ENCODE data around the gene ALDH1A2. TPM values are rescaled to one million over a fixed set of nuclear protein-coding genes. Genes with fewer than 3 reads are reported as not detected.

ALDH1A2 gene
- total RNA-seq, 2 donors from 2014 or later: 4.3 to 37.5 TPM

DNA sequence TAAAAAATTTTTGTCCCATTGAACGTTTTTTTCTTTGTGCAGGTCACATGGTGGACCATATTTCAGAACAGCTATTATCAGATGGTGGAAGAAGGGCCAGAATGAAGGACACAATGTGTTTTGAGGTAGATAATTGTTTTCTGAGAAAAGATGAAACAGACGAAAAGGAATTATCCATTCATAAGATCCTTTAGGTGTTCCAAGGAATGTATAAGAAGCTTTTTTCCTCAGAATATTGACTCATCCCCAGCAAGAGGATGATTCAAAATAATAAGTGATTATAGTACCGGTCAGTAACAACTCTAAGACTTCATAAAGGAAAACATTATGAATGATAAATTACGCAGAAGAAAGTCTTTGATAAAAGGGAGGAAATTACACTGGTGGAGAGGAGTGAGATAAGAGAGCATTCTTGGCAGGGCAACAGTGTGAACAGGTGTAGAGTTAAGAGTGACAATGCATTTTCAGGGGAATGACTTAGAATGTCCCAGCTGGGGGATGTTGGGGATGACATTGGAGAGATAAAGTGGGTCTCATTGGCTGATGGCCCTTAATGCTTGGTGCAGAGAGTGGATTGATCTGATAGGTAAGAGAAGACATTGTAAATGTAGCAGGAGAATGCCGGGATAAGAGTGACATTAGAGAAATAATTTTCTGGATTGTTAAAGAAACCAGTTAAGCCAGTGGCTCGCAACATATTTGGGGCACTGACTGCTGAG lies 45.6 kb upstream of the ALDH1A2 start:
- no peaks in the 10 kb centered on the region for H3K27me3 ChIP-seq (replicated peaks; ENCODE audit: insufficient read depth)
- H3K27ac ChIP-seq: no peak overlapping the region
- ATAC-seq (ENCODE audit: insufficient number of reproducible peaks, low FRiP score, low read depth) (no peak), DNase-seq (ENCODE audit: low spot score) (no peak)
- no peaks in the 10 kb centered on the region for H3K9me3 ChIP-seq
- H3K4me3 ChIP-seq: no peak overlapping the region
- H3K4me1 ChIP-seq (ENCODE audit: control insufficient read depth in 1 of 2, low read depth in 2 of 2): no peaks in the 10 kb centered on the region
- TF ChIP-seq, protein P1, sequence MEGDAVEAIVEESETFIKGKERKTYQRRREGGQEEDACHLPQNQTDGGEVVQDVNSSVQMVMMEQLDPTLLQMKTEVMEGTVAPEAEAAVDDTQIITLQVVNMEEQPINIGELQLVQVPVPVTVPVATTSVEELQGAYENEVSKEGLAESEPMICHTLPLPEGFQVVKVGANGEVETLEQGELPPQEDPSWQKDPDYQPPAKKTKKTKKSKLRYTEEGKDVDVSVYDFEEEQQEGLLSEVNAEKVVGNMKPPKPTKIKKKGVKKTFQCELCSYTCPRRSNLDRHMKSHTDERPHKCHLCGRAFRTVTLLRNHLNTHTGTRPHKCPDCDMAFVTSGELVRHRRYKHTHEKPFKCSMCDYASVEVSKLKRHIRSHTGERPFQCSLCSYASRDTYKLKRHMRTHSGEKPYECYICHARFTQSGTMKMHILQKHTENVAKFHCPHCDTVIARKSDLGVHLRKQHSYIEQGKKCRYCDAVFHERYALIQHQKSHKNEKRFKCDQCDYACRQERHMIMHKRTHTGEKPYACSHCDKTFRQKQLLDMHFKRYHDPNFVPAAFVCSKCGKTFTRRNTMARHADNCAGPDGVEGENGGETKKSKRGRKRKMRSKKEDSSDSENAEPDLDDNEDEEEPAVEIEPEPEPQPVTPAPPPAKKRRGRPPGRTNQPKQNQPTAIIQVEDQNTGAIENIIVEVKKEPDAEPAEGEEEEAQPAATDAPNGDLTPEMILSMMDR (IDR thresholded peaks at IDR 0.05): no peak
- no peaks in the 10 kb centered on the region for H3K36me3 ChIP-seq

DNA sequence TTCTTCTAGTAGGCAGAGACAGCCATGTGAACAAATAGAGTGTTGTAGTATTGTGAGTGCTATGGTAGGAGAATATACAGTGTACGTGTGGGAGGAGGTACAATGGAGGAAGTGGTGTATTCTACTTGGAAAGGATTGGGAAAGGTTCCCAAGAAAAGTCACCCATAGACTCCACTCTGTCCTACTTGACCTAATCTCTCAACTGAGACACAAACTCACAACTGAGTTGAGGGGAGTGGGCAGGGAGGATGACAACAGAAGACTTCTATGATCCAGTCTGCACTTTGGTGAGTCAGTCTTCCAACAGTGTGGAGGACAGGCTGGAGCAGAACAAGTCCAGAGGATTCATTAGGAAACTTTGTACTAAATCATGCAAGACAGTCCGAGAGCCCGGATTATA lies 43.9 kb upstream of the ALDH1A2 start:
- H3K36me3 ChIP-seq: no peaks in the 10 kb centered on the region
- DNase-seq (ENCODE audit: low spot score) (no peak), ATAC-seq (ENCODE audit: insufficient number of reproducible peaks, low FRiP score, low read depth) (no peak)
- no peak overlapping the region for H3K27ac ChIP-seq
- H3K4me1 ChIP-seq (ENCODE audit: control insufficient read depth in 1 of 2, low read depth in 2 of 2): no peaks in the 10 kb centered on the region
- no peaks in the 10 kb centered on the region for H3K27me3 ChIP-seq (replicated peaks; ENCODE audit: insufficient read depth)
- TF ChIP-seq, protein P1 (IDR thresholded peaks at IDR 0.05): no peak
- no peak overlapping the region for H3K4me3 ChIP-seq
- H3K9me3 ChIP-seq: no peaks in the 10 kb centered on the region

DNA sequence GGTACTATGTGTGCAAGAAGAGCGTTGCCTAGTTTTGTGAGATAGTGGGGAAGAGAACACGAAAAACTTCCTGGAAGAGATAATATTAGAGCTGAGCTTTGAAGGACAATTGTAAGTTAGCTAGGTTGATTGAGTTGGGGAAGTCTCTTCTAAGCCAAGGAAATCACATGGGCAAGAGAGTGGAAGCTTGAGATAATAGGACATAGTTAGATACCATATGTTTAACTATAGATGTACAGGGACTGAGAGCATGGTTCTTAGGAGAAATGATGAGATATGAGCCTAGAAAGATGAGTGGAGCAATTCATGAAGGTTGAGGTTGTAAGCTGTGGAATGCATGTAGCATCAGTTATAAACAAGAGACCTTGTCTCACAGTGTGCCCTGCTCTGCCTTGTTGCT lies 42.6 kb upstream of the ALDH1A2 start:
- H3K36me3 ChIP-seq: no peaks in the 10 kb centered on the region
- no peaks in the 10 kb centered on the region for H3K4me1 ChIP-seq (ENCODE audit: control insufficient read depth in 1 of 2, low read depth in 2 of 2)
- H3K27ac ChIP-seq: no peak overlapping the region
- DNase-seq (ENCODE audit: low spot score): no peak
- ATAC-seq (ENCODE audit: insufficient number of reproducible peaks, low FRiP score, low read depth): no peak
- H3K4me3 ChIP-seq: no peak overlapping the region
- H3K27me3 ChIP-seq (replicated peaks; ENCODE audit: insufficient read depth): no peaks in the 10 kb centered on the region
- H3K9me3 ChIP-seq: no peaks in the 10 kb centered on the region
- TF ChIP-seq, protein P1 (IDR thresholded peaks at IDR 0.05): no peak

DNA sequence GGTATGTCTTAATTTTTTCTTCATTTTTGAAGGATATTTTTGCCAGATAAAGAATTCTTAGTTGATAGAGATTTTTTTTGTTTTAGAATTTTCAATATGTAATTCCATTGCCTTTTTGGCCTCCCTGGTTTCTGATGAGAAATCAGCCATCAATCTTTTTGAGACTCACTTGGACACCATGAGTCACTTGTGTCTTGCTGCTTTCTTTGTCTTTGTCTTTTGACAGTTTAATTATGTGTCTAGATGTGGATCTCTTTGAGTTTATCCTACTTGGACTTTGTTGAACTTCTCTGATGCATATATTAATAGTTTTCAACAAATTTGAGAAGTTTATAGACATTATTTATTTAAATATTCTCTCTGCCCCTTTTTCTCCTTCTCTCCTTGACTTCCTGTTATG lies 38.0 kb upstream of the ALDH1A2 start:
- H3K27me3 ChIP-seq (replicated peaks; ENCODE audit: insufficient read depth): no peaks in the 10 kb centered on the region
- H3K36me3 ChIP-seq: no peaks in the 10 kb centered on the region
- H3K27ac ChIP-seq: no peak overlapping the region
- H3K4me3 ChIP-seq: no peak overlapping the region
- no peak for ATAC-seq (ENCODE audit: insufficient number of reproducible peaks, low FRiP score, low read depth)
- DNase-seq (ENCODE audit: low spot score): no peak
- TF ChIP-seq, protein P1 (IDR thresholded peaks at IDR 0.05): no peak
- H3K4me1 ChIP-seq (ENCODE audit: control insufficient read depth in 1 of 2, low read depth in 2 of 2): no peaks in the 10 kb centered on the region
- no peaks in the 10 kb centered on the region for H3K9me3 ChIP-seq

DNA sequence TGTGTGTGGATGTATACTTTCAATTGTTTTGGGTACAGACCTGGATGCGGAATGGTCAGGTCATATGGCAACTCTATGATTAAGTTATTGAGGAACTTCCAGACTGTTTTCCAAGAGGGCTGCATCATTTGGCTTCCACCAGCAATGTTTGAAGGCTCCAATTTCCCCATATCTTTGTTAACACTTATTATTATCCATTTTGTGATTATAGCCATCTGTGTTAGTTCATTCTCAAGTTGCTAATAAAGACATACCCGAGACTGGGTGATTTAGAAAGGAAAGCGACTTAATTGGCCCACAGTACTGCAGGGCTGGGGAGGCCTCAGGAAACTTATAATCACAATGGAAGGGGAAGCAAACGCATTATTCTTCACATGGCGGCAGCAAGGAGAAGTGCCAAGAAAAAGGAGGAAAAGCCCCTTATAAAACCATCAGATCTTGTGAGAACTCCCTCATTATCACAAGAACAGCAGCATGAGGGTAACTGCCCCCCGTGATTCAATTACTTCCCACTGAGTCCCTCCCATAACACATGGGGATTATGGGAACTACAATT lies 31.1 kb upstream of the ALDH1A2 start:
- no peaks in the 10 kb centered on the region for H3K9me3 ChIP-seq
- TF ChIP-seq, protein P1 (IDR thresholded peaks at IDR 0.05): no peak
- H3K4me3 ChIP-seq: no peak overlapping the region
- no peaks in the 10 kb centered on the region for H3K4me1 ChIP-seq (ENCODE audit: control insufficient read depth in 1 of 2, low read depth in 2 of 2)
- no peak for ATAC-seq (ENCODE audit: insufficient number of reproducible peaks, low FRiP score, low read depth)
- H3K27me3 ChIP-seq (replicated peaks; ENCODE audit: insufficient read depth): no peaks in the 10 kb centered on the region
- no peaks in the 10 kb centered on the region for H3K36me3 ChIP-seq
- H3K27ac ChIP-seq: no peak overlapping the region
- no peak for DNase-seq (ENCODE audit: low spot score)

All from thoracic aorta (tissue), 2 donors.